ENCODE data around the gene SH2B2.

The SH2B2 gene

GRCh38 chr7:102268635-102269034 lies 18.0 kb upstream of the SH2B2 start:
- DNase-seq, result no peak

DNA sequence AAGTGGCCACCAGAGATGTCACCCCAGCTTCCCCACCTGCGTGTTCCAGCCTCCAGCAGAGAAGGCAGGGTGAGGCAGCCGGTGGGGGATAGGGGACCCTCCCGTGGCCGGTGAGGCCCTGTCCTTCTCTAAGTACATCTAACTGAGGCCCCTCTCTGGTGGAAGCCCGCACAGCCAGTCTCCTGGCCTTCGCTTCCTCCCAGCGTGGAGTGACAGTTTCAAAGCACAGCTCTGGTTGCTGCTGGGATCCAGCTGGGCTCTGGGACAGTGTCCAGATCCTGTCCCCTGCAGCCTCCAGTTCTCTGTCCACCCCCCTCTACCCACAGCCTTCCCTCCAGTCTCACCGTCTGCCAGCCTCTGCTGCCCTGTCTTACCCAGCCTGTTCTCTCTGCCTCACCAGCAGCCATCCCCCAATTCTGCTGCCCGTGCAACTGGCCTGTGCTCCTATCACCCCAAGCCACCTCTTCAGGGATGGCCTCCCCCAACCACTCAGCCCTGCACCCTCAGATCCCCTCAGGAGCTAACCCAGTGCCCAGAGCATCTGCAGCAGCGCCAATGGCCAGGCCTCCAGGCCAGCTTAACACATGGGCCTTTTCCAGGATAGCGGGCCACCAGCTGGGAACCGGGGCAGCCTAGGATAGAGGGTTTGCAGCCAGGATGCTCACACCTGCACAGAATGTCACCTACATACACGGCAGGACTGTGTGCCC lies 16.3 kb upstream of the SH2B2 start:
- no peak for DNase-seq

- DNase-seq, result no peak
Observed at GRCh38 chr7:102271158-102271798, 15.4 kb upstream of the SH2B2 start.

GRCh38 chr7:102272075-102272916 lies 14.4 kb upstream of the SH2B2 start:
- peak; percentile 63 for DNase-seq

- DNase-seq, result no peak
Observed at GRCh38 chr7:102272917-102273748, 13.5 kb upstream of the SH2B2 start.

GRCh38 chr7:102273749-102274712 lies 12.6 kb upstream of the SH2B2 start:
- no peak for DNase-seq

DNA sequence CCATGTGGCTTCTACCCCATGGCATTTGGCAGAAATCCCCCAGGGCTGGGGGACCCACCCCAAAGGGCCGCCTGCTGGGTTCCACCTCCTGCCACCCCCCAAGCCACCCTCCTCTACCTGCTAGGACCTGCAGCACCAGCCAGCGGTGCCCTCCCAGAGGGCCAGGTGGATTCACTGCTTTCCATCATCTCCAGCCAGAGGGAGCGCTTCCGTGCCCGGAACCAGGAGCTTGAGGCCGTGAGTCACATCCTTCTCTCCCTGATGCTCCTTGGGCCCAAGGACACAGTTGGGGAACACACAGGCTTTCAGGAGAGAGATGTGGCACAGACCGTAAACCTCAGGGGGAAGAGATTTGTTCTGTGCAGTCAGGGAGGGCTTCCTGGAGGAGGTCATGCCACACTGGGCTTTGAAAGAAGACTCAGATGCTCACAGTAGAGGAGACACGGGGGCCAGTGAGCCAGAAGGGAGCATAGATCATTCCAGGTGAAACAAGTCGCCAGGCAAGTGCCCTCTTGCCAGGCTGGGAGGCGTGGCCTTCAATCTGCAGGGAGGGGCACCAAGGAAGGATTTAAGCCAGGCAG lies 11.5 kb upstream of the SH2B2 start:
- DNase-seq, result no peak

GRCh38 chr7:102277901-102278300 lies 8.8 kb upstream of the SH2B2 start:
- no peak for DNase-seq

DNA sequence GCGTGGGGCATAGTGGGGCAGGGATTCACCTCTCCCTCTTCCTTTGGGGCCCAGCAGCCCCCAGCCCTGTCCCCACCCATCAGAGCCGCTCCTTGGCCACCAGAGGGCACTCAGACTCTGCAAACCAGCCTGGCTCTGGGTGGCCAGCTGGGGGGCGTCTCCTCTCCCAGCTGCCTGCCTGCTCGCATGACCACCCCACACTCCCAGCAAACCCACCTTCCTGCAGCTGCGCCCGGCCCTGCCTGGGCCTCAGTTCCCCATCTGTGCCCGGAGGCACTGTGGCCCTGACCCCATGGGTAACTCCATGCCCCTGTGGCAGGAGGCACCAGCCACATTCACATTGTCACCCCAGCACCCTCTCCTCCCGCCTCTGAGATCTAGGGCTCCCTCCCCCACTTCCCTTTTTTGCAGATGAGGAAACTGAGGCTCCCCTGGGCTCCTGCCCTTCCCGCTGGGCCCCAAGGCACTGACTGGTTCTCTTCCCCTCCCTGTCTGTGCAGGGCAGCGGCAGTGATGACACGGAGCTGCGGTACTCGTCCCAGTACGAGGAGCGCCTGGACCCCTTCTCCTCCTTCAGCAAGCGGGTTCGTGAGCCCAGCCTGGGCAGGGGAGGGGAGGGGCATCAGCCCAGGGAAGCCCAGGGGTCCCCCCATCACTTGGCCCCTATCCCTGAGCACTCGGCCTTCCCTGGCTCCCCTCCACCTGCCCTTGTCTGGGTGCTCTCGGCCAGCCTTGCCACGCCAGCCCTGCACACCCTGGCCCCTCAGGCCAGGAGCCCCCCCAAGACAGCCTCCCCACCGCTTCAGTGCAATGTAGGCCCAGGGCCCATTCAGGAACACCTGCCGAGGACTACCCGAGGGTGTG lies 6.9 kb upstream of the SH2B2 start:
- peak; percentile 46 for DNase-seq

- no peak for DNase-seq
Observed at GRCh38 chr7:102280521-102280920, 6.1 kb upstream of the SH2B2 start.

GRCh38 chr7:102281785-102282184 lies 4.9 kb upstream of the SH2B2 start:
- no peak for DNase-seq

- DNase-seq, result no peak
Observed at GRCh38 chr7:102282465-102283362, 4.0 kb upstream of the SH2B2 start.

DNA sequence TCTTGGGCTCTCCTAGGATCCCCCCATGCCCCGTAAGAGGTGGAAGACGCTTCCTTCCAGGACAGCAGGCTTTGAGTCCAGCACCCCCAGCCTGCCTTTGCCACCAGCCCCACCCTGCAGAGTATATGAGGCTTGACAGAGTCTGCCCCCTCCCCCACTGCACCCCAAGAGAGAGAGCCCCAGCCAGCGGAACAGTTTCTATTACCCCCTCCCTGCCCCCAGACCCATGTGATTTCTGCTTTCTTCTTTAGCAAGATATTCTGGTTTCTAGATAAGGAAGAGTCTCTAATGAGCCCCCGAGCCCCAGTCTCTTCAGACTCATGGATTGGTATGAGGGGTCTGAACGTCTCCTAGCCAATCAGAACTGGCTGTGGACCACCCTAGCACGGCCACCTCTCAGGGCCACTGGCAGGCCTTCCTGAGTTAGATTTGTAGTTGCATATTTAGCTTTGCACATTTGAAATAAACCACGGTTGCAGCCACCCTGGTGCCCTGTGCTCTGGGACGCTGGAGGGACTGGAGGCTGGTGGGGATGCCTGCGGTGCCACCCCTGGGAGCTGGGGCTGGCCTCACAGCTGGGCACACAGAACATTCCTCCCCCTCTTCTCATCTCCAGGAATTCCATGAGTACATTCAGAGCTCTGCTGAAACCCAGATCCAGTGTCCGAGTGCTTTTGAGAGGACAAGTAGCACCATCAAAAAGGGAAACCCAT lies 3.0 kb upstream of the SH2B2 start:
- DNase-seq, result no peak

- no peak for DNase-seq
Observed at GRCh38 chr7:102284399-102284798, 2.3 kb upstream of the SH2B2 start.

DNA sequence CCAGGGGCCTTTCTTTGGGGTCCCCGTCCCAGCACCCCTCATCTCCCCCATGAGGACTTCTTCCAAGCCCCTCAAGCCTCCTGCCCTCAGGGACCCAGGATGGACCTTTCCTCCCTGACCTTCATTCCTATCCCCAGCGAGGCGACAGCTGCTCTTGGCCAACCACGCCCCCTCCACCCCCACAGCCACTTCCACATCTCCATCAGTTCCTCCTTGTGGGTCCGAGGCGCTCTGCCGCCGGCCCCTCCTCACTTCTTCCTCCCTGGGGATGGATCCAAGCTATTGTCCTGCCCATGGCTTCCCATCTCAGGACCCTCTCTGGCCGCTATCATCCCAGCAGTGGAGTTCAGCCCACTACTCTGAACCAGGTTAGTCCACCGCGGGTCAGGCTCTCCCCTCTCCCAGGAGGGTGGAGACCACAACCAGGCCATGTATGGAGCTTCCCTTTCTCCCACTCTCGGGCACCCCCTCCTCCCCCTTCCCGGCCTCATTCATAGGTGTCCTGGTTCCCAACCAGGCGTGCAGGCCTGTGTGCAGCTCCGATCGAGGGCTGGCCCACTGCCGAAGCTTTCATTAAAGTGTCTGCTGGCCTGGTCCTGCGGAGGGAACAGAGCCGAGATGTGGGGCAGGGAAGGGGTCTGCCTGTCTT lies 1.7 kb upstream of the SH2B2 start:
- no peak for DNase-seq

- no peak for DNase-seq
Observed at GRCh38 chr7:102285540-102286236, 980 bp upstream of the SH2B2 start.

All from activated CD4-positive, alpha-beta T cell treated with anti-CD3 and anti-CD28 coated beads for 1 hour (primary cell).